Muscle of arm (tissue), 12 donors: ENCODE data around the gene CPN1. TPM values are rescaled to one million over a fixed set of nuclear protein-coding genes. Genes with fewer than 3 reads are reported as not detected.
"Not testable (repeated sequence)": the region's sequence is repeated elsewhere in the genome, so short reads cannot be mapped to it uniquely, and the experiment has no call there.

Experiments
- DNase-seq: peaks from one replicate; pipeline ENCODE4 v3.0.0-alpha.2; 2013
- polyA plus RNA-seq, 12 donors: library from polyadenylated mRNA; unstranded; fragments of 120-200 nt; gene quantifications; one replicate each; pipeline ENCODE4 v1.2.1, GENCODE V29; 2013; ENCODE audit not compliant: insufficient read length in 12 of 12

CPN1 gene
- polyA plus RNA-seq, 12 donors = 0.10 to 0.32 (median 0.20) TPM; not detected in 8

DNA sequence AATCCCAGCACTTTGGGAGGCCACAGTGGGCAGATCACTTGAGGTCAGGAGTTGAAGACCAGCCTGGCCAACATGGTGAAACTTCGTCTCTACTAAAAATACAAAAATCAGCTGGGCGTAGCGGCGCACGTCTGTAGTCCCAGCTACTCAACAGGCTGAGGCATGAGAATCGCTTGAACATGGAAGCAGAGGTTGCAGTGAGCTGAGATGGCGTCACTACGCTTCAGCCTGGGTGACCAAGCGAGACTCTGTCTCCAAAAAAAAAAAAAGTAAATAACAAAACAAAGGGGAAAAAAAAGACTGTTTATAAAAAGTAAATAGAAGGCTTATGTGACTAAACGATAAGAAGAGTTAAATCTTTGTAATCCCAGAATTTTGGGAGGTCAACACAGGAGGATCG is 56.9 kb downstream of the CPN1 start:
- DNase-seq = no peak

DNA sequence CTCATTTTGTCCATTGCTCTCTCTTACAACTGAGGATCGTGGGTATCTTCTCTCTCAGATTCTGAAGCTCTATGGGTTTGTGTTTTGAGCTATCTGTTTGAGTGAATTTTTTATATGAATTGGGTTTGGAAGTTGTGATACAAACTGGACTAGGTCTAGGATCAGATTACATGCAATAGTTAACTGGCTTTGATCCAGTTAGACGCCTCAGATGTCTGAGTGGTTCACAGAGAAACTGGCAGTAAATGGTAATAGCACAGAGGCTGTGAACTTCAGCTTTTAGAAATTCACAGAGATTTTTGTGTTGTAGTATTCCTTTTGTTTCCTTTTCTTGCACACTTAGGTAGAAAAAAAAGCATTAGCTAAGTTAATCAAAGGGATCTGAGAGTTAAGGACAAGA is 59.3 kb downstream of the CPN1 start:
- DNase-seq = no peak

DNA sequence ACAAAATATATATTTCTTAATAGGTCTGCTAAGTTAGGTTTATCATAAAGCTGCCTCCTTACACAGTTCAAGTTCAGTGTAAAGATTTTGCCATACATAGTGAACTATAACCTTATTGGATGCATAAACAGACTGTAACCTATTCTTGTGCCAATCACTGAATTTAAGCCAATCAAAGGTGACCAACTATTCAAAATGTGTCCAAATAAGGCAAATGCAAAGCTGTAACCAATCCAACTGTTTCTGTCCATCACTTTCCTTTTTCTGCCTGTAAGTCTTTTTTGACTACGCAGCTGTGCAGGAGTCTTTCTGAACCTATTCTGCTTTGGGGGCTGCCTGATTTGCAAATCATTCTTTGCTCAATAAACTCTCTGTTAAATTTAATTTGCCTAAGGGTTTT is 60.3 kb downstream of the CPN1 start:
- DNase-seq = no peak

DNA sequence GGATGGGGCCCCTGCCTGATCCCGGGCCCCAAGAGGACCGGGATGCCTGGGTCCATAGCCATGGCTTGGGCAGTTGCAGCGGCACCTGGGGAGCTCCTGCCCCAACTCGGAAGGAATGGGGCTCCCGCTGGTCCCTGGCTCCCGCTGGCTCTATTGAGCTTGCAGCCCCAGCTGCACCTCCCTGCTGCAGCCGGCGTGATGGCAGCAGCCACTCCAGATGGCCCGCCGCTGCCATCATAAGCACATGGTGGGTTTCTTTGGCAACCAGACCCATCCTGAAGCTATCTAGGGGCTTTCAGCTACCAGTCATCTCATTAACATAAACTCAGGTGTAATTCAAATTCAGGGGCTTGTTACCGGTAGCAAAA is 60.8 kb downstream of the CPN1 start:
- DNase-seq = no peak

DNA sequence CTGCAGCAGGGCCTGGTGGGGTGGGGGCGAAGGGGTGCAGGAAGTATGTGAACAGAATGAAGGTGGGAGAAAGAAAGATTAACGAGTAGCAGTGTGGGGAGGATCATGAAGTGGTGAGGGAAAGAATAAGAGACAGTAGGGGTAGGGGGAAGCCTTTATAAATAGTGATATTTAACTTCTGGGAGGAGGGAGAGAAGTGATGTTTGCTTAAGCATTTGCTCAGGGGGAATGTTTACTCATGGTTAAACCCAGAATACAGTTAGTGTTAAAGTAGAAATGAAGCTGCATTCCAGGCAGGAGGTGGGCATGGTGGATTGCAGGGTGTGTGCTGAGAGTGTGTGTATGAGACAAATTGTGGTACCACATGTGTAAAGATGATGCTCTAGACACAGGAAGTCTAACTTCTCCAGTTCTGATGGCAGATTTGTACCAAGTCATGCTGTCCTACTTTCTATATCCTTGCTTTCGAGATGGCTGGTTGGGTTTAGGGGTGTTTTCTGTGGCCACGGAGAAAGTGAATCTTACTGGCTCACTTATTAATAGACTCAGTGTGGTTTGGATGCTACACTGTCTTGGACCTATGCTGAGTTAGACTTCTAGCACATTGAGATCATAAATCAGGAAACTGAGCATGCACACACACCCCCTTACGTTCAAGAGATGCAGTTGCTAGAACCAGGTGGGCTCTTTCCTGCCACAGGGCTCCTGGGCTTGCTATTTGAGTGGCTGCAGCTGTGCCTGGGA is 61.4 kb downstream of the CPN1 start:
- DNase-seq = no peak

DNA sequence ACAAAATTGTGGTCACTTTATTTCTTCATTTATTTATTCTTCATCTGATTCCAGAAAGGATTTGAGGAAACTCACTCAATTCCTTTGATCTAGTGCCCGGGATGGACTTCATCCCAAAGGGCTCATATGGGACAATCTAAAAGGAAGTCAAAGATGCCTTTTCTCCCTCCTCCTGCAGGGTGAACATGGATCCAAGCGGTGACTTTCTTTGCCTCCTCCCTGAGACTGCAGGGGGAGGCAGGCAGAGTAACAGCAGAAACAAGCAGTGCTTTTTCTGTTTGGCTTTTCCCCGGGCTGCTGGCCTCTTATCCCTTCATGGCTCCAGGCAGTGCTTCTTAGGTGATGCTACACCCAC is 61.9 kb downstream of the CPN1 start:
- no peak for DNase-seq

DNA sequence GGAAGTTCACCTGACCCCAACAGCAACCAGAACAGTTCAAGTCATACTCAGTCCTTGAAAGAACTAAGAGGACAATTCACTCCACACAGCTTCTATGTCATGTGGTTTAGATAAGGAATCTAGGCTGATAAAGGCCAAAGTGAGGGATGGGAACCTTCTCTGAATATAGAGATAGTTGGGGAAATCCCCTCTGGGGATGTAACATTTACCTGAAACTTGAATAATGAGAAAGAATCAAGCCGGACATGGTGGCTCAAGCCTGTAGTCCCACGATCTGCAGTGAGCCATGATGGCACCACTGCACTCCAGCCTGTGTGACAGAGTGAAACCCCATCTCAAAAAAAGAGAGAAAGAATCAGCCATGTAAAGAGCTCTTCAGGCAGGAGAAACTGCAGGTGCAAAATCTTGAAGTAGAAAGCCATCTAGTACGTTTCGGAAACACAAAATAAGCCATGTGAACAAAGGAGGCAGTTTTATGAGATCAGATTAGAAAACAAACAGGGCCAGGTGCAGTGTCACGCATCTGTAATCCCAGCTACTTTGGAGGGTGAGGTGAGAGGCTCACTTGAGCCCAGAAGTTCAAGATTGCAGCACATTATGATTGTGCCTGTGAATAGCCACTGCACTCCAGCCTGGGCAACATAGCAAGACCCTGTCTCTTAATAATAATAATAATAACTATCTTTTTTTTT is 67.5 kb downstream of the CPN1 start:
- DNase-seq = no peak

DNA sequence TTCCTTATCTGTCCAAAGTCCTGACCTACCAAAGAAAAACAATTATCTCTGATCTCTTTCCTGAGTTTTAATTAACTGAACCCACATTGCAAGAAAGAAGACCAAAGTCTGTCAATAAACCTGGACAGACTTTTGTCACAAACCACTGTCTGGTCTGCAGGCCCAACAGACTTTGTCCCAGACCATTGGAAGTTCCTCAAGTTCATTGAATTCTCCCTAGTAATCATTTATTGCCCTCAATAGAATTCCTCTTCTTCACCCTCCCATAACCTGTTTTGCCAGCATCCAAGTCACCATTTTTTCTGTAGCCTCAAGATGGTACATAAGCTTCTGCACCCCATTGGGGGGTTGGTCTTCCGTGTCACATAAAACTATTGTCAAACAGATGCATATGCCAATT is 68.0 kb downstream of the CPN1 start:
- DNase-seq = no peak

DNA sequence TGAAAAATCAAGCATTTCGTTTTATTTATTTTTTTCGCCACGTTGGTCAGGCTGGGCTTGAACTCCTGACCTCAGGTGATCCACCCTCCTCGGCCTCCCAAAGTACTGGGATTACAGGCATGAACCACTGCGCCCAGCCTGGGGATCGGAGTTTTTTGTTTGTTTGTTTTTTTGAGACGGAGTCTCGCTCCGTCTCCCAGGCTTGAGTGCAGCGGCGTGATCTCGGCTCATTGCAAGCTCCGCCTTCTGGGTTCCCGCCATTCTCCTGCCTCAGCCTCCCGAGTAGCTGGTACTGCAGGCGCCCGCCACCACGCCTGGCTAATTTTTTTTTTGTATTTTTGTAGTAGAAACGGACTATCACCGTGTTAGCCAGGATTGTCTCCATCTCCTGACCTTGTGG is 69.8 kb downstream of the CPN1 start:
- not testable (repeated sequence) for DNase-seq

DNA sequence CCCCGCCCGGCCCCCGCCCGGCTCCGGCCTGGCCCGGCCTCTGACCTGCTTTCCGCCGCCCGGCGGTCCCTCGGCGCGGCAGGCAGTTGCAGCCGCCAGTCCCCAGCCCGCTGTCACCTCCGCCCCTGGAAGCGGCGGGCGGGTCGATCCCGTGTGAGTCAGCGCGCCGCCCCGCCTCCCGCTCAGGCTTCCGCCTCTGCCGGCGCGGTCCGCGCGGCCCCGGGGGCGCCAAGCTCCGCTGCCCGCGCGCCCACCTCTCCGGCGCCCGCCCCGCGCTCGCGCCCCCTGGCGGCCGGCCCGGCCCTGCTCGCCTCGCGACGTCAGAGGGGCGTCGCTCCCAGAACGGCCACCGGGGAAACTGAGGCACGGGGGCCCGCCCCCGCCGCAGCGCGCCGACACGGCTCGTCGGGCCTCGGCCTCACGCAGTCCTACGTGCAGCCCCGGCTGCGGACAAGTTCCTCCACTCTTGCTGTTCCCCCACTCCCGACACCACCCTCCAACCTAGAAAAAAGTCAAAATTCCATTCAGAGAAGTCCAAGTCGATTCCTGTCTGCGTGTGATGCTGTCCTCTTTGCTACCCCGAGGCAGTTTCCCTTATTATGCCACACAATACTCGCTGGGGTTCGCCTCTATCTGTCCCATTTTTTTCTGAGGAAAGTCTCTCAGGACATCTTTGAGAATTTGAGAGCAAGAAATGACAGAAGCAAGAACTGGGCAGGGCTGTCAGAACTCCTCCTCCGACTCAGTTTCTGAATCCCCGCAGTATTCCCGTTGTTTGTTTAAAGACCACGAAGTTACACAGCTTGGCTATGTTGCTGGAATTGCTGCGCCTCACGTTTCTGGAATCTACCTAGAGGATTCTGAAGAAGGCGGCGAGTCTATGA is 71.6 kb downstream of the CPN1 start, which contains the start of gene DNMBP:
DNMBP (minus strand) TSS at position 155 of the 884 bp plus-strand sequence. CDS start 37,823 bp downstream, outside the sequence.
- DNase-seq = peak; percentile 72

DNA sequence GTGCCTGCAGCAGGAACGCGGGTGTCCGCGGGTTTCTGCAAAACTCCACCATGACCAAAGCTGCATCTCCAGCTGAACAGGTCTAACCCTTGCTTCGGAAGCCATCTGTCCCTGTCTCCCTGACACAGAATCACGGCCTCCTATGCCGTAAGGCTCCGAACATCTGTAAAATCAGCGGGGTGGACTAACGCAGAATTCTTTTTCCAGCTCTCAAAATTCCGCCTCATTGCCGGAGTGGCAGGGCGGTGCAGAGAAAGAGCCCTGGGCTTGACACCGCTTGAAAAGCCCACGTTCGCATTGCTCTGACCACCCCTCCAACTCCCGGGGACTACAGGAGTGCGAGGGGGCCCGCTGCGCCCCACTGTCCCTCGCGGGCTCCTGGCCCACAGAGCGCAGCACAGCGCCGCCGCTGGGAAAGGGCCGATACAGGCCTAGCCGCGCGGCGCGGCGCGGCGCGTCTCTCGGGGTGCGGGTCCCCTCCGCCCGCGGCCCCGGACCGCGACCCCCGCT is 72.3 kb downstream of the CPN1 start:
- DNase-seq = peak; percentile 63

DNA sequence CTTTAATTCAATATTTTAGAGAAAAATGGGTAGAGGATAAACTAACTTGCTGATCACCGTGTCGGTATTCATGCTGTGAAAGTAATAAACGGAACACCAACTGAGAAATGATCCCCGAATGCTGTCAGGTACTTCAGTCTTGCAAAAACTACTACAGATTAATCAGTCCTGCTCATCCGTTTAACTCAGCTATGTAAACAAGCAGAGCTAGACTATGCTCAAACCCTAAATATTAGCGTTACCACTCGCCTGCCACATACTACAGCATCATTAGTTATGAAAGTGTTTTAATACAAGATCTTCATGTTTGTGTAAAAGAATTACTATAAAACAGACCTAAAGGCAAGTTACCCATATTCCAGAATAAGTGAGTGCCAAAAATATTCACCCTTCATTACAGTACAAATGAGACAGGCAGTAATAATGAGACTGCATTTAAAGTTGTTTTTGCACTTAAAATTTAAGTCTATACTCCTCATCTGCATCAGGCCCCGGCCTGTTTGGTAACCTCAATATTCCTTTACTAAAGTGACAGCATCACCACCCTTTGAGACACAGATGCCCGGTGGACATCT is 72.9 kb downstream of the CPN1 start:
- no peak for DNase-seq

DNA sequence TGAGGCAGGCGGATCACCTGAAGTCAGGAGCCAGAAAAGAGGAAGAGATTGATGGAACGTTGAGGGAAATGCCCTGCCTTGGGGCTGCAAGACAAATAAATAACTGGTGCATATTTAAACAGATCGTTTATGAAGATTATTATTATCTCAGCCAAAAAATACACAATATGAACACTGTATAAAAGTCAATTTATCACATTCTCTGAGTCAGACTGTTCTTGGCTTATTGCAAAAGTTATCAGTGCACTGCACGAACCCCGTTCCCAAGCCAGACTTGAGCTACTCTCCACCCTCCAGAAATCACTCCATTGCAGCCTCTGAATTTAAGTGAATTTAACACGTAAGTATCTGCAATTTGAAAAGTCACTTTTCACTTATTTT is 73.5 kb downstream of the CPN1 start:
- no peak for DNase-seq

DNA sequence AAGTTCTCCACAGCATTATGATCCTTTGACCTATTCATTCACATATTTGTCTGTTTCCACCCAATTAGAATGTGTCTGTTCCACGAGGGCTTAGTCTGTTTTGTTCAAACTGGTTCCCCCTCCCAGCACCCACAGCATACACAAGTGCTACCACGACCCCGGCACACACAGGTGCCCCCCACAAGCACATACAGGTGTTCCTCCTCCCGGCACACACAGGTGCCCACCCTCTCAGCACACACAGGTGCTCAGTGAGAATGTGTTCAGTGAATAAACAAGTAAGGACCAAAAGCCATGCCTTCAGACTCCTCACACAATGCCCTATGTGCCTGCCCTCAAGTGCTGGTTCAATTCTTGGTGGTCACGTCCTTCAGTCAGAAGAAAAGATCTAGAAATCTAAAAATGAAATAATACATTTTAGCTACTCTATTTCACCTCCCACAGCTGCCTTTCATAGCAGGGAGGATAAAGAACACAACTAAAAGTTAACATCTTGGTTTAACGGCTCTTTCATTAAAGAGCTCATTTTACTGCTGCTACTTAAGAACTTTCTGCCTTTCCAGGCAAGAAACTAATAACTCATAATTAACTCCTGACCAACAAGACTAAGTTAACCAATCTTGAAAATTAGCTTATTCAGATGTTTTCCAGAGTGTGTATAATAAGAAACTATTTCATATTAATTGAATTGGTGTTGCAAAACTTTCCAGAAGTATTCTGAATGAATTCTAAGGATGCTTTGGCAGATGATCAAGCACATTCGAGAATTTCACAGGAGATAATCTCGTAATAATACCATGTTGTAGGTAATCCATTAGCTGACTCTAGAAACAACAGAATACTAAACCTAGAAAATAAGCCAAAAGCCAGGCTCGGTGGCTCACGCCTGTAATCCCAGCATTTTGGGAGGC is 74.2 kb downstream of the CPN1 start:
- no peak for DNase-seq

DNA sequence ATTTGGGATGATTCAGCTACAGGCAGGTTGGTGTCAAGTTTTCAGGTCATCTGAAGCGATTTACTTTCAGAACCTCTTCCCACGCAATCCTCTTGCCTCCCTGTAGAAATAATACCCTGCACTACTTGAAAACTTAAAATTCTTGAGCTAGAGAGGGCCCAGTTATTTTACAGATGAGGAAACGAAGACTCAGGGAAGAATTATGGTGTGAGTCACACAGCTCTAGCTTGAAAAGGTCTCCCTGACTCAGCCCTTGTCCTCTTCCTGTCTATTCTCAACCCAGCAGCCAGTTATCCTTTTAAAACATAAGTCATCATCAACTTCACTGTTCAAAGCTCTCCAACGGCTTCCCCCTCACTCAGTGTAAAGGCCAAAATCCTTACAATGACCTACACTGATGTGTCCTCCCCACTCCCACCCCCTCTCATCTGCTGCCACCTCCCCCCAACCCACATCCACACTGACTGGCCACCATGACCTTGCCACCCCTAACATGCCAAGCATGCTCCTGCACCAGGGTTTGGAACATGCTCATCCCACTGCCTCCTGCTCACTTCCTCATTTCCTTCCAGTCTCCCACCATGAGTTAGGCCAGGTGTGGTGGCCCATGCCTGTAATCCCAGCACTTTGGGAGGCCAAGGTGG is 75.3 kb downstream of the CPN1 start:
- no peak for DNase-seq

DNA sequence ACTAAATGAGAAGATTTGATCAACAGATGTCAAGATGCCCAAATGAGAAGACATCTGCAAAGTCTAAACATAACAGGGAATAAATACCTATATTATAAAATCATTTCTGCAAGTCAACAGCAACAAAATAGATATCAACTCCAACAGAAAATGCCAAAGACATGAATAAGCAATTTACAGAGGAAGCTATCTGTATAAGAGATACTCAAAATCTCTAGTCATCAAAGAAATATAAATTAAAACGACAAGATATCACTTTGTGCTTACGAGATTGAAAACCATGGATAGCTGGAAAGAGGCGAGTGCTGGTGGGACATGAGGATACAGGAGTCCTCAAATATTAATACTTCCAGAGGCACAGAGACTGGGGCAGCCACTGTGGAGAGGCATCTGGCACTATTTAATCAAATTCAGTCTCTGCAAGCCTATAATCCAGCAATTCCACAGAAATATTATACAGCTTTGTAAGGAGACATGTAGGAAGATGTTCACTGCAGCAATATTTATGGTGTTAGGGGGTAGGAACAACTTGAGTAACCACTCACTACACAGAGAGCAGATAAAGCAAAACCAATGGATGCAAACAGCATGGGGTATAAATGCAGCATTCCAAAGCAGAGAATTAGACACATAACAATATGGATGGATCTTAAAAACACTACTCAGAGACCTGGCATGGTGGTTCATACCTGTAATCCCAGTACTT is 76.7 kb downstream of the CPN1 start:
- DNase-seq = no peak

DNA sequence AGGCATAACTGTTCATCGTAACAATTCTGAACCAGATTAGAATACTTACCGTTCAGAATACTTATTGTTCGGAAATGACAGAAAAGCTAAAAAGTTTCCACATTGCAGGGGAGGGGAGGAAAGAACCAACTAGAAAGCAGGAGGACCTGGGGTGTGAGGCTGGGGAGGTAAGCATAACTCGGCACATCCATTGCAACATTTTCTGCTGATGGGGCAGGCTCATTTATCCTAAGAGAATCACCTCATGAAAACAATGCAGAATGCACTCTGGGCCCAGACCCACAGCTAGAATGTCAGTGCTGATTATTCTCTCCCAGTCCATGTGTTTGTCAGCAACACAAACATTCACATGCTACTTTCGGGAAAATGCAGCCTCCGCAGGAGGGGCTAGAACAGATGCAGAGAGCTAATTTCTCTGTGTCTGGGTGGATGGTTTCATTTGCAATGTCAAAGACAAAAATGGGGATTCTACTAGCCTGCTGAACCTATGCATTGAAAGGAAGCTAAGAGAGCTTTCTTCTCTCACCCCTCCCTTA is 81.5 kb downstream of the CPN1 start:
- no peak for DNase-seq

DNA sequence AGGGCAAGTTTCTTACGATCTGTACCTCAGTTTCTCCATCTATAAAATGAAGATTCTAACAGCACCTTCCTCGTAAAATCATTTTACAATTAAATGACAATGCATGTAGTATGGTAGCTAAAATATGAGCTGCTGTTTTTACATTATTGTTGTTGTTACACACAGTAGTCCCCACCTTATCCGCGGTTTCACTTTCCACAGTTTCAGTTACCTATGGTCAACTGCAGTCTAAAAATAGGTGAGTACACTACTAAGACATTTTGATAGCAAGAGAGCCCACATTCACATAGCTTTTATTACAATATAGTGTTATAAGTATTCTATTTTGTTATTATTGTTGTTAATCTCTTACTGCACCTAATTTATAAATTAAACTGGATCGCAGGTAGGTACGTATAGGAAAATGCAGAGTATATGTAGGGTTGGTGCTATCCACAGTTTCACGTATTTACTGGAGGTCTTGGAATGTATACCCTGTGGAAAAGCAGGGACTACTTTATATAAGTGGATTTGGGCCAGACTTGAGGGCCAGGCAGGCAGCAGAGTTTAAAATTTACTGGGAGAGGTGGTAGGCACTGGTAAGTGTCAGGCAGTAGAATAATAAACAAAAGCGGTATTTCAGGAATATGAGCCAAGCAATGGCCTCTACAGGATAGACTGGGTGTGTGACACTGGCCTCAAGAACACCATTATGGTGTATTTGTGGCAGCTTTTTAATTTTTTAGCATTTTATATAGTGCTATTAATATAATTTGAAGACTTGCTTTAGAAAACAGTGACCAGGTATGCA is 82.2 kb downstream of the CPN1 start:
- DNase-seq = no peak

DNA sequence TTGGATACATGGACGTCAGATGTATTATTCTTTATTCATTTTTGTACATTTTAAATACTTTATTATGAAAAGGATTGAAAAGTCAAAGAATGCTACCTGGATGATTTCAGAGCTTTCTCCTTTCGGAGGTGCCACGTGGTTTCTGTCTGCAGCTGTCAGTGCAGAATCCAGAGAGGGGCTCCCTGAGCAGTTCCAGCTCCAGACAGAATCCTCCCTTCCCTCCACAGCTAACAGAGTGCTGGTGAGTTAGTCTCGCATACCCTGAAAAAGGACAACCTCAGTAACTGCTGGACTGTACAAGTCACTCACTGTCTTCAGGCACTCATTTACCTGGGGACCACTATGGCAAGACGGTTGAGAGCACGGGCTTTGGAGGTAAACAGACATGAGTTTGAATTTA is 82.8 kb downstream of the CPN1 start:
- no peak for DNase-seq
